IMR-90 (cell line): Measurements from ENCODE around the gene GABARAPL1. TPM values are rescaled to one million over a fixed set of nuclear protein-coding genes. Genes with fewer than 3 reads are reported as not detected.

ENCODE experiments used
- ATAC-seq: fragments of 200-7000 bp; cut with Tn5 transposase; 2 replicates; pipeline ENCODE4 v1.9.1; 2020; ENCODE audit warnings: low read depth, mild to moderate bottlenecking, moderate library complexity
- BruUV-seq: library from RNA; stranded (reverse); fragments of 400-500 nt; replicated peaks from 2 replicates; lab custom pipeline; 2021; lab: Mats Ljungman, UMichigan
- CTCF ChIA-PET: fragments of 300-600 bp; formaldehyde crosslinking; extraction: SDS; loops from one replicate; lab custom pipeline; 2021; ENCODE audit warnings: antibody characterized with exemption; lab: Yijun Ruan, JAX
- POLR2A ChIA-PET: fragments of 300-600 bp; sonication (Branson Sonifier 250); formaldehyde crosslinking; loops from one replicate; lab custom pipeline; 2022; ENCODE audit warnings: antibody characterized with exemption; ENCODE audit not compliant: unreplicated experiment; lab: Charles Lee
- DNase-seq: peaks from one replicate; pipeline ENCODE4 v3.0.0; 2013
- H2AFZ ChIP-seq: replicated peaks from 2 replicates; pipeline ENCODE3; 2013; ENCODE audit warnings: low read length, mild to moderate bottlenecking; ENCODE audit not compliant: poor library complexity
- H2AK5ac ChIP-seq: 2 replicates; pipeline ENCODE4 v1.6.1; 2013; ENCODE audit warnings: low read depth, low read length, inconsistent platforms
- H2AK9ac ChIP-seq: replicated peaks from 2 replicates; pipeline ENCODE3; 2013; ENCODE audit warnings: mild to moderate bottlenecking, low read depth, low read length, moderate library complexity; ENCODE audit not compliant: poor library complexity
- H2BK120ac ChIP-seq: 2 replicates; pipeline ENCODE4 v1.6.1; 2013; ENCODE audit warnings: low read depth, low read length, inconsistent platforms
- H2BK15ac ChIP-seq: 3 replicates; pipeline ENCODE4 v1.6.1; 2013; ENCODE audit warnings: low read depth, low read length, inconsistent platforms
- H2BK20ac ChIP-seq: 2 replicates; pipeline ENCODE4 v1.6.1; 2013; ENCODE audit warnings: low read depth, mild to moderate bottlenecking, inconsistent platforms, low read length, moderate library complexity
- H2BK5ac ChIP-seq: 2 replicates; pipeline ENCODE4 v1.6.1; 2013; ENCODE audit warnings: mild to moderate bottlenecking, low read depth, low read length, inconsistent platforms; ENCODE audit not compliant: poor library complexity, severe bottlenecking
- H3K14ac ChIP-seq: replicated peaks from 2 replicates; pipeline ENCODE4 v1.6.1; 2013; ENCODE audit warnings: low read depth, low read length, inconsistent platforms
- H3K18ac ChIP-seq: 2 replicates; pipeline ENCODE4 v1.6.1; 2013; ENCODE audit warnings: low read depth, low read length, control low read depth
- H3K23ac ChIP-seq: 2 replicates; pipeline ENCODE4 v1.6.1; 2013; ENCODE audit warnings: low read depth, low read length, inconsistent platforms
- H3K27ac ChIP-seq: 2 replicates; pipeline ENCODE4 v1.5.1; 2013; ENCODE audit warnings: mild to moderate bottlenecking, control low read depth, low read length; ENCODE audit not compliant: insufficient read depth
- H3K27me3 ChIP-seq: 2 replicates; pipeline ENCODE4 v1.6.1; 2013; ENCODE audit warnings: low read length; ENCODE audit not compliant: control insufficient read depth, insufficient read depth
- H3K36me3 ChIP-seq: 2 replicates; pipeline ENCODE4 v1.6.1; 2013; ENCODE audit warnings: low read length, mixed read lengths; ENCODE audit not compliant: control insufficient read depth, insufficient read depth
- H3K4ac ChIP-seq: 2 replicates; pipeline ENCODE4 v1.6.1; 2013; ENCODE audit warnings: low read depth, low read length, inconsistent platforms
- H3K4me1 ChIP-seq: 2 replicates; pipeline ENCODE4 v1.6.1; 2013; ENCODE audit warnings: low read length, mixed read lengths; ENCODE audit not compliant: control insufficient read depth, insufficient read depth
- H3K4me2 ChIP-seq: 2 replicates; pipeline ENCODE4 v1.6.1; 2013; ENCODE audit warnings: low read depth, mild to moderate bottlenecking, control low read depth, low read length, moderate library complexity
- H3K4me3 ChIP-seq: 2 replicates; pipeline ENCODE4 v1.5.1; 2013; ENCODE audit warnings: low read depth, mild to moderate bottlenecking, control low read depth, low read length, moderate library complexity; ENCODE audit not compliant: insufficient read depth
- H3K56ac ChIP-seq: 2 replicates; pipeline ENCODE4 v1.6.1; 2013; ENCODE audit warnings: low read length, inconsistent platforms; ENCODE audit not compliant: insufficient read depth; ENCODE audit errors: extremely low read depth
- H3K79me1 ChIP-seq, 2 experiments: 2 replicates each; pipeline ENCODE4 v1.6.1; 2013; ENCODE audit warnings: low read length in 2 of 2, inconsistent platforms in 1 of 2, low read depth in 1 of 2
- H3K9ac ChIP-seq: 2 replicates; pipeline ENCODE4 v1.6.1; 2013; ENCODE audit warnings: low read depth, low read length, control low read depth
- H3K9me1 ChIP-seq: 2 replicates; pipeline ENCODE4 v1.6.1; 2013; ENCODE audit warnings: low read length, inconsistent platforms; ENCODE audit not compliant: insufficient read depth
- H3K9me3 ChIP-seq: 2 replicates; pipeline ENCODE4 v1.6.1; 2013; ENCODE audit warnings: low read length; ENCODE audit not compliant: control insufficient read depth, insufficient read depth
- H4K20me1 ChIP-seq: 2 replicates; pipeline ENCODE4 v1.6.1; 2013; ENCODE audit warnings: low read length, inconsistent platforms; ENCODE audit not compliant: insufficient read depth
- H4K5ac ChIP-seq: 2 replicates; pipeline ENCODE4 v1.6.1; 2013; ENCODE audit warnings: mild to moderate bottlenecking, low read depth, low read length, control low read depth
- H4K8ac ChIP-seq, 2 experiments: 2 replicates each; pipeline ENCODE4 v1.6.1; 2013; ENCODE audit warnings: low read depth in 2 of 2, low read length in 2 of 2, control low read depth in 1 of 2, inconsistent platforms in 1 of 2
- H4K91ac ChIP-seq: 2 replicates; pipeline ENCODE4 v1.6.1; 2013; ENCODE audit warnings: low read depth, low read length, inconsistent platforms; ENCODE audit not compliant: insufficient read depth
- BHLHE40 ChIP-seq: fragments of 150-350 bp; IDR thresholded peaks from 2 replicates; pipeline ENCODE4 v1.6.1; 2016; ENCODE audit warnings: mild to moderate bottlenecking, low read depth, low read length
- CEBPB ChIP-seq: IDR thresholded peaks from 2 replicates; pipeline ENCODE4 v1.6.1; 2012; ENCODE audit warnings: low read depth, low read length, improper control_type of control experiment
- WGBS, 2 experiments: methylation state at CpG; one replicate each; pipeline versions ENCODE4 v1.1.5 to v1.1.7; 2013; ENCODE audit warnings: missing lambda C conversion rate in 2 of 2; ENCODE audit not compliant: insufficient read length in 1 of 2; ENCODE audit errors: extremely low coverage in 2 of 2; 5-methylcytosine and 5-hydroxymethylcytosine counted together
- dilution Hi-C: fragments of 300-500 bp; cut with HindIII; formaldehyde crosslinking; loops from one replicate; pipeline ENCODE4 v1.14.3; 2018; ENCODE audit warnings: low sequenced_read_pairs; ENCODE audit not compliant: unreplicated experiment
- in situ Hi-C: fragments of 300-500 bp; cut with MboI; formaldehyde crosslinking; loops from 3 replicates; pipeline ENCODE4 v1.14.3; 2019; ENCODE audit warnings: low sequenced_read_pairs, inconsistent platforms, mixed read lengths
- intact Hi-C: fragments of 100-400 bp; cut with micrococcal nuclease; formaldehyde crosslinking; loops from 2 replicates; pipeline ENCODE4 v1.10.0; 2022
- polyA plus RNA-seq, 3 experiments: library from polyadenylated mRNA; depleted of rRNA; stranded (reverse); fragments of >200 nt; gene quantifications; 2 replicates each; pipeline ENCODE4 v1.2.3, GENCODE V29; 2012; ENCODE audit warnings: low replicate concordance in 1 of 3
- total RNA-seq: library from RNA; depleted of rRNA; stranded (reverse); fragments of >200 nt; gene quantifications from 2 replicates; pipeline ENCODE4 v1.2.3, GENCODE V29; 2012; rRNA removed

GABARAPL1 gene
- total and polyA plus RNA-seq, 2 of the 4 experiments (the other 2 are of a cell fraction): 51.6 to 93.6 TPM

DNA sequence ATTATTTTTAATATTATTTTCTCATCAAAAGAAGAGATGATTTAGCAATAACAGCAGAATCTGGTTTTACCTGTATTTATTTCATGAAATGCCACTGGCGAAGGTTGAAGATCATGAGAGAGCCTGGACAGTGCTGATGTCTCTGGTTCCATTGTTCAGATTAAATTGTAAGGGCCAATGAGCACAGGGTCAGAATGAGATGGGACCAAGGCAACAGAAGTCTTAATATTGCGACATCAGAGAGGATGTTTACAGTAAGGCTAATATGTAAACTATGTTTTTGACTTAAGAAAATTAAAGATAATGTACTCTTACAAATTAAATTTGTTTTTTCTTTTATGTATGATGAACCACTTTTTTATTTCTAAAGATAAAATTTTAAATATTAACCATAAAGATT is 59.8 kb downstream of the GABARAPL1 start:
- POLR2A ChIA-PET: no interaction called here
- in situ Hi-C loops: no loop called here

More for the DNA sequence above, 59.8 kb downstream of the GABARAPL1 start:
- WGBS, 2 experiments: 78% methylated on average over 1 of the region's 2 CpGs; no CpG with 5 or more reads in 1 of the 2 experiments
- H2AFZ ChIP-seq: no peak overlapping the region
- H4K91ac ChIP-seq: no peak overlapping the region
- no peak overlapping the region for H3K9ac ChIP-seq
- no peaks in the 10 kb centered on the region for H3K9me3 ChIP-seq
- H3K23ac ChIP-seq: no peak overlapping the region
- ATAC-seq: no peak
- no peak overlapping the region for H4K5ac ChIP-seq
- no peak overlapping the region for H3K14ac ChIP-seq
- no peak overlapping the region for H3K27ac ChIP-seq
- H2BK120ac ChIP-seq: no peak overlapping the region
- no peak overlapping the region for H3K4ac ChIP-seq
- no peak overlapping the region for H4K8ac ChIP-seq
- intact Hi-C loops (no loop called here), dilution Hi-C loops (no loop called here)
- TF ChIP-seq CEBPB (peak; percentile 90), BHLHE40 (no peak)
- no peaks in the 10 kb centered on the region for H4K20me1 ChIP-seq
- H2BK20ac ChIP-seq: no peak overlapping the region
- CTCF ChIA-PET: interaction anchor here (0.8 kb wide), 1 partner anchor 28 kb away, joined by 3 read pairs; no protein-coding TSS in a partner anchor
- H3K56ac ChIP-seq: no peak overlapping the region
- no peaks in the 10 kb centered on the region for H3K9me1 ChIP-seq
- BruUV-seq: no TSS peak
- no peaks in the 10 kb centered on the region for H3K4me1 ChIP-seq
- no peak for DNase-seq
- H3K4me3 ChIP-seq: no peak overlapping the region
- no peak overlapping the region for H3K4me2 ChIP-seq
- no peak overlapping the region for H2AK9ac ChIP-seq
- H3K79me1 ChIP-seq: no peaks in the 10 kb centered on the region
- H2BK5ac ChIP-seq: no peak overlapping the region
- H2BK15ac ChIP-seq: no peak overlapping the region
- no peak overlapping the region for H2AK5ac ChIP-seq
- no peaks in the 10 kb centered on the region for H3K27me3 ChIP-seq
- no peaks in the 10 kb centered on the region for H3K36me3 ChIP-seq
- H3K18ac ChIP-seq: no peak overlapping the region

Other genes starting within 250 kb of the GABARAPL1 start
- not detected in 2 replicates for gene CLEC12A, start 241.5 kb upstream of the GABARAPL1 start, total RNA-seq
- not detected in 2 replicates for gene CLEC12A, start 241.5 kb upstream of the GABARAPL1 start, polyA plus RNA-seq (2012; rRNA removed)
- not detected in 2 replicates for gene CLEC1B, start 213.8 kb upstream of the GABARAPL1 start, total RNA-seq
- gene CLEC1B, start 213.8 kb upstream of the GABARAPL1 start, polyA plus RNA-seq (2012; rRNA removed): not detected in 2 replicates
- not detected in 2 replicates for gene CLEC12B, start 202.2 kb upstream of the GABARAPL1 start, total RNA-seq
- gene CLEC12B, start 202.2 kb upstream of the GABARAPL1 start, polyA plus RNA-seq (2012; rRNA removed): 0.03 TPM in 1 of 2 replicates, not detected in the other
- gene CLEC9A, start 182.2 kb upstream of the GABARAPL1 start, total RNA-seq: not detected in 2 replicates
- gene CLEC9A, start 182.2 kb upstream of the GABARAPL1 start, polyA plus RNA-seq (2012; rRNA removed): not detected in 2 replicates
- gene CLEC1A, start 113.9 kb upstream of the GABARAPL1 start, total RNA-seq: not detected in 2 replicates
- not detected in 2 replicates for gene CLEC1A, start 113.9 kb upstream of the GABARAPL1 start, polyA plus RNA-seq (2012; rRNA removed)
- not detected in 2 replicates for gene CLEC7A, start 82.7 kb upstream of the GABARAPL1 start, total RNA-seq
- not detected in 2 replicates for gene CLEC7A, start 82.7 kb upstream of the GABARAPL1 start, polyA plus RNA-seq (2012; rRNA removed)
- 2.5 and 3.2 TPM in 2 replicates for gene OLR1, start 40.7 kb upstream of the GABARAPL1 start, total RNA-seq
- 2.8 and 4.1 TPM in 2 replicates for gene OLR1, start 40.7 kb upstream of the GABARAPL1 start, polyA plus RNA-seq (2012; rRNA removed)
- gene TMEM52B, start 33.8 kb upstream of the GABARAPL1 start, total RNA-seq: 2.0 and 3.1 TPM in 2 replicates
- 2.4 and 3.6 TPM in 2 replicates for gene TMEM52B, start 33.8 kb upstream of the GABARAPL1 start, polyA plus RNA-seq (2012; rRNA removed)
- gene KLRD1, start 95.0 kb downstream of the GABARAPL1 start, total RNA-seq: under 0.01 TPM in 2 replicates
- gene KLRD1, start 95.0 kb downstream of the GABARAPL1 start, polyA plus RNA-seq (2012; rRNA removed): under 0.01 and 0.10 TPM in 2 replicates
- not detected in 2 replicates for gene KLRK1, start 177.2 kb downstream of the GABARAPL1 start, total RNA-seq
- gene KLRK1, start 177.2 kb downstream of the GABARAPL1 start, polyA plus RNA-seq (2012; rRNA removed): not detected in 2 replicates
- not detected in 2 replicates for gene KLRC4, start 196.9 kb downstream of the GABARAPL1 start, total RNA-seq
- gene KLRC4, start 196.9 kb downstream of the GABARAPL1 start, polyA plus RNA-seq (2012; rRNA removed): not detected in 2 replicates
- not detected in 2 replicates for gene KLRC3, start 207.7 kb downstream of the GABARAPL1 start, total RNA-seq
- not detected in 2 replicates for gene KLRC3, start 207.7 kb downstream of the GABARAPL1 start, polyA plus RNA-seq (2012; rRNA removed)
- not detected in 2 replicates for gene KLRC2, start 223.1 kb downstream of the GABARAPL1 start, total RNA-seq
- not detected in 2 replicates for gene KLRC2, start 223.1 kb downstream of the GABARAPL1 start, polyA plus RNA-seq (2012; rRNA removed)
- not detected in 2 replicates for gene KLRC1, start 240.5 kb downstream of the GABARAPL1 start, total RNA-seq
- not detected in 2 replicates for gene KLRC1, start 240.5 kb downstream of the GABARAPL1 start, polyA plus RNA-seq (2012; rRNA removed)